GM18511 (cell line): Measurements from ENCODE around the gene PSMF1.

Experiments used
- ATAC-seq: cut with Tn5 transposase; IDR thresholded peaks from one replicate; pipeline ENCODE4 v1.9.1; 2021; ENCODE audit warnings: mild to moderate bottlenecking, moderate library complexity; ENCODE audit not compliant: unreplicated experiment

Gene PSMF1

GRCh38 chr20:1187605-1188171 is 69.3 kb downstream of the PSMF1 start:
- no peak for ATAC-seq

GRCh38 chr20:1188347-1188746 is 69.9 kb downstream of the PSMF1 start:
- ATAC-seq: no peak

- no peak for ATAC-seq
These were observed 71.4 kb downstream of the PSMF1 start for GRCh38 chr20:1189827-1190226.

- no peak for ATAC-seq
These were observed 72.4 kb downstream of the PSMF1 start for GRCh38 chr20:1190847-1191246.

GRCh38 chr20:1191299-1191698 is 72.9 kb downstream of the PSMF1 start:
- ATAC-seq: no peak

GRCh38 chr20:1195226-1195625 is 76.8 kb downstream of the PSMF1 start:
- ATAC-seq: no peak

- no peak for ATAC-seq
These were observed 78.2 kb downstream of the PSMF1 start for GRCh38 chr20:1196634-1197033.

- ATAC-seq: no peak
These were observed 79.4 kb downstream of the PSMF1 start for GRCh38 chr20:1197801-1198200.

GRCh38 chr20:1198751-1199150 is 80.3 kb downstream of the PSMF1 start:
- ATAC-seq: no peak

GRCh38 chr20:1199212-1199873 is 80.9 kb downstream of the PSMF1 start:
- ATAC-seq: no peak

- ATAC-seq: no peak
These were observed 81.6 kb downstream of the PSMF1 start for GRCh38 chr20:1199964-1200363.

- no peak for ATAC-seq
These were observed 84.5 kb downstream of the PSMF1 start, which contains the start of gene C20orf202 for GRCh38 chr20:1202762-1203504. Gene C20orf202, plus strand, starts transcription at chr20:1203454. Its CDS starts 132 bp downstream, at chr20:1203586.

GRCh38 chr20:1203630-1204029 is 85.2 kb downstream of the PSMF1 start:
- ATAC-seq: no peak

- ATAC-seq: no peak
These were observed 85.7 kb downstream of the PSMF1 start for GRCh38 chr20:1204113-1204512.

GRCh38 chr20:1204576-1204975 is 86.2 kb downstream of the PSMF1 start:
- ATAC-seq: no peak

- ATAC-seq: no peak
These were observed 87.4 kb downstream of the PSMF1 start for GRCh38 chr20:1205802-1206201.

GRCh38 chr20:1206366-1207148 is 88.2 kb downstream of the PSMF1 start:
- ATAC-seq: no peak

- ATAC-seq: no peak
These were observed 89.0 kb downstream of the PSMF1 start for GRCh38 chr20:1207293-1207878.

- no peak for ATAC-seq
These were observed 91.3 kb downstream of the PSMF1 start for GRCh38 chr20:1209447-1210387.

GRCh38 chr20:1210501-1210900 is 92.1 kb downstream of the PSMF1 start:
- ATAC-seq: no peak
